ENCODE measurements around the gene FCGR2B.
"Not testable (repeated sequence)": the region's sequence is repeated elsewhere in the genome, so short reads cannot be mapped to it uniquely, and the experiment has no call there.

DNA sequence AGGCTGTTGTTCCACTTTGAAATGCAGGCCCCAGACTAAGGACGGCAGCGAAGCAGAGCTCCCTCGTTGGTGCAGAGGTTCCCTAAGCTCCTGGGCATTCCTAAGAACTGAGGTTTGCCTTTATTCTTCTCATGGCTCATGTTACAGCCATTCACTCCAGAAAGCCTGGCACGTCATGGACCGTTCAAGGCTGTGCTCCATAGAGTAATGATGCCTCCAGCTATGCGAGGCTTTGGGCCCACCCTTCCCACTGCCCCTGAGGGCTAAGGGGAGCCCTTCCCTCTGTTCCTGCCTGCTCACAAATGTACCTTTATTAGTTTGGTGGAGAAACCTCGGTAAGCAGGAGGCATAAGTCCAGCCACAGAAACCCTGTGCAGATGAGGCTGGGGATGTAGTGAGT is 10.5 kb downstream of the FCGR2B start:
- TF ChIP-seq, protein P1, sequence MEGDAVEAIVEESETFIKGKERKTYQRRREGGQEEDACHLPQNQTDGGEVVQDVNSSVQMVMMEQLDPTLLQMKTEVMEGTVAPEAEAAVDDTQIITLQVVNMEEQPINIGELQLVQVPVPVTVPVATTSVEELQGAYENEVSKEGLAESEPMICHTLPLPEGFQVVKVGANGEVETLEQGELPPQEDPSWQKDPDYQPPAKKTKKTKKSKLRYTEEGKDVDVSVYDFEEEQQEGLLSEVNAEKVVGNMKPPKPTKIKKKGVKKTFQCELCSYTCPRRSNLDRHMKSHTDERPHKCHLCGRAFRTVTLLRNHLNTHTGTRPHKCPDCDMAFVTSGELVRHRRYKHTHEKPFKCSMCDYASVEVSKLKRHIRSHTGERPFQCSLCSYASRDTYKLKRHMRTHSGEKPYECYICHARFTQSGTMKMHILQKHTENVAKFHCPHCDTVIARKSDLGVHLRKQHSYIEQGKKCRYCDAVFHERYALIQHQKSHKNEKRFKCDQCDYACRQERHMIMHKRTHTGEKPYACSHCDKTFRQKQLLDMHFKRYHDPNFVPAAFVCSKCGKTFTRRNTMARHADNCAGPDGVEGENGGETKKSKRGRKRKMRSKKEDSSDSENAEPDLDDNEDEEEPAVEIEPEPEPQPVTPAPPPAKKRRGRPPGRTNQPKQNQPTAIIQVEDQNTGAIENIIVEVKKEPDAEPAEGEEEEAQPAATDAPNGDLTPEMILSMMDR (IDR thresholded peaks at IDR 0.05; ENCODE audit: low read depth, low read length), result not testable (repeated sequence)
- TF ChIP-seq POLR2A (IDR thresholded peaks at IDR 0.05; ENCODE audit: extremely low read depth, insufficient read length), result not testable (repeated sequence)

Data from NB4 (cell line).